ENCODE results near the gene COBL.

GRCh38 chr7:51256209-51256781 lies 60.3 kb downstream of the COBL start:
- TF ChIP-seq POLR2AphosphoS5 (IDR thresholded peaks at IDR 0.05; ENCODE audit: control insufficient read depth, insufficient read depth, low read depth, low read length) (no peak), SMARCA4 (IDR thresholded peaks at IDR 0.05) (no peak)
